Nephron progenitor cell (in vitro differentiated cells): ENCODE measurements around the gene NPB.

Experiments
- DNase-seq: peaks from one replicate; pipeline ENCODE4 v3.0.0; 2021
- H3K27ac Mint-ChIP-seq: 2 replicates; pipeline ENCODE4 v1.8.0; 2021; ENCODE audit warnings: mild to moderate bottlenecking, moderate library complexity, mixed read lengths
- H3K27me3 Mint-ChIP-seq: 2 replicates; pipeline ENCODE4 v1.8.0; 2021; ENCODE audit warnings: mild to moderate bottlenecking, low read depth, mixed read lengths; ENCODE audit not compliant: poor library complexity
- H3K36me3 Mint-ChIP-seq: 2 replicates; pipeline ENCODE4 v1.8.0; 2021; ENCODE audit warnings: low read depth, mixed read lengths
- H3K4me1 Mint-ChIP-seq: 2 replicates; pipeline ENCODE4 v1.8.0; 2021; ENCODE audit warnings: mixed read lengths
- H3K4me3 Mint-ChIP-seq: 2 replicates; pipeline ENCODE4 v1.8.0; 2021; ENCODE audit warnings: mild to moderate bottlenecking, moderate library complexity, mixed read lengths
- H3K9me3 Mint-ChIP-seq: 2 replicates; pipeline ENCODE4 v1.8.0; 2021; ENCODE audit warnings: mild to moderate bottlenecking, moderate library complexity, mixed read lengths
- TF ChIP-seq, protein P1 (sequence below): fragments of 200-600 bp; sonication (generic); IDR thresholded peaks from 2 replicates; pipeline ENCODE4 v1.5.0; 2021; ENCODE audit warnings: antibody characterized with exemption

Gene NPB

DNA sequence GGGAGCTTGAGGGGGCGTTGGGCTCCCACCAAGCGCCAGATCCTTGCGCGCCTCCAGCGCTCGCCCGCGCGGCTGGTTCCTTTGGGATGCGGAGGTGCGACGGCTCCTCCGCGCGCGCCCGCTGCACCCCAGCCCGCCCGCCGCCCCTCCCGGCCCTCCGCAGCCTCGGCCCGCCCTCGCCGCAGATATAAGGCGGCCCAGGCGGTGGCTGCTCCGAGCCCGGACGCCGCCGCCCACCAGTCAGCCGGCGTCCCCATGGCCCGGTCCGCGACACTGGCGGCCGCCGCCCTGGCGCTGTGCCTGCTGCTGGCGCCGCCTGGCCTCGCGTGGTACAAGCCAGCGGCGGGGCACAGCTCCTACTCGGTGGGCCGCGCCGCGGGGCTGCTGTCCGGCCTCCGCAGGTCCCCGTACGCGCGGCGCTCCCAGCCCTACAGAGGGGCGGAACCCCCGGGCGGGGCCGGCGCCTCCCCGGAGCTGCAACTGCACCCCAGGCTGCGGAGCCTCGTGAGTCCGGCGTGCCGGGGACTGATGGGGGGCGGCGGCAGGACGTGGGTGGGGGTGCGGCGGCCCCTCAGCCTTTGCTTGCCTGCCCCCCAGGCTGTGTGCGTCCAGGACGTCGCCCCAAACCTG, at the start of gene NPB:
TSS of gene NPB (plus strand) at position 216 of the 630 bp plus-strand sequence. CDS start at position 256, 40 bp downstream.
- TF ChIP-seq, protein P1, sequence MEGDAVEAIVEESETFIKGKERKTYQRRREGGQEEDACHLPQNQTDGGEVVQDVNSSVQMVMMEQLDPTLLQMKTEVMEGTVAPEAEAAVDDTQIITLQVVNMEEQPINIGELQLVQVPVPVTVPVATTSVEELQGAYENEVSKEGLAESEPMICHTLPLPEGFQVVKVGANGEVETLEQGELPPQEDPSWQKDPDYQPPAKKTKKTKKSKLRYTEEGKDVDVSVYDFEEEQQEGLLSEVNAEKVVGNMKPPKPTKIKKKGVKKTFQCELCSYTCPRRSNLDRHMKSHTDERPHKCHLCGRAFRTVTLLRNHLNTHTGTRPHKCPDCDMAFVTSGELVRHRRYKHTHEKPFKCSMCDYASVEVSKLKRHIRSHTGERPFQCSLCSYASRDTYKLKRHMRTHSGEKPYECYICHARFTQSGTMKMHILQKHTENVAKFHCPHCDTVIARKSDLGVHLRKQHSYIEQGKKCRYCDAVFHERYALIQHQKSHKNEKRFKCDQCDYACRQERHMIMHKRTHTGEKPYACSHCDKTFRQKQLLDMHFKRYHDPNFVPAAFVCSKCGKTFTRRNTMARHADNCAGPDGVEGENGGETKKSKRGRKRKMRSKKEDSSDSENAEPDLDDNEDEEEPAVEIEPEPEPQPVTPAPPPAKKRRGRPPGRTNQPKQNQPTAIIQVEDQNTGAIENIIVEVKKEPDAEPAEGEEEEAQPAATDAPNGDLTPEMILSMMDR = no peak
- Mint-ChIP-seq H3K9me3 (no peaks in the 10 kb centered on the region), H3K27ac (no peak within 1 kb of the TSS), H3K4me1 (peaks cover 8% of the 10 kb centered on the region), H3K36me3 (peaks cover 25% of the 10 kb centered on the region), H3K4me3 (peak within 1 kb of the TSS; percentile 66), H3K27me3 (peaks cover 23% of the 10 kb centered on the region)
- peak; percentile 65 for DNase-seq

DNA sequence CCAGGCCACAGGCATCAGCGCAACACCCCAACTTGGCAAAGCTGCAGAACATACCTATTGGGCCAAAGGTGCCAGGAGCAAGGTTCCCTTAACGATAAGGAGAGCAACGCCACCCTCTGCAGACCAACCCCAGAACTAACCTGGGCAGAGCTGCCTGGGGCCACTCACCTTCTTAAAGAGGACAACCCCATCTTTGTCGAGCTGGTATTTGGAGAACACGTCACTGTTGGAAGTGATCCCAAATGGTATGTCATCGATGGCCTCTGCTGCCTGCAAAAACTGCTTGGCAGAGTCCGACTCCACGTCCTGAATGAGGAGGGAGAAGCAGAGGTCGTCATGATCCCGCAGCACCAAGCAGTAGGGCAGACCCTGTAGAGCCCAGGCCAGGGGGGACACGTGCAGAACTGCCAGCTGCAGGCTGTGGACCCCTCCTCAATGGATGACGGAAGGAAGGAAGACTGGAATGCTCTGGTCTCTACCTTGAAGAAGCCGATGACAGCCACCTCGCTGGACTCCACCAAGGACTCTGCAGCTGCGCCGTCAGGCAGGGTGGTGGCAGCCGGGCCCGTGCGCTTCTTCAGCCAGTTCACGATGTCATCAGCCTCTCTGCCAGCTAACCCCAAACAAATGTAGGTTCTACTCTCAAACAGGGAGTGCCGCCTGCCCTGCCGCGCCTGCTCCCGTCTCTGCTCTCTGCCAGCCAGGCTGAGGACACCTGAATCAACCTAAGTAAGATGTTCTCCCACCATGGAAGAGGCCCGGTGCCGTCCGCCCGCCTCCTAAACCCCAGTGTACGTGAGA, 46.9 kb upstream of the NPB start:
- Mint-ChIP-seq H3K4me1 (peaks cover 25% of the 10 kb centered on the region), H3K36me3 (peaks cover 60% of the 10 kb centered on the region), H3K9me3 (no peaks in the 10 kb centered on the region), H3K4me3 (no peak overlapping the region), H3K27me3 (peaks cover 4% of the 10 kb centered on the region), H3K27ac (no peak overlapping the region)
- TF ChIP-seq, protein P1 = no peak
- no peak for DNase-seq

DNA sequence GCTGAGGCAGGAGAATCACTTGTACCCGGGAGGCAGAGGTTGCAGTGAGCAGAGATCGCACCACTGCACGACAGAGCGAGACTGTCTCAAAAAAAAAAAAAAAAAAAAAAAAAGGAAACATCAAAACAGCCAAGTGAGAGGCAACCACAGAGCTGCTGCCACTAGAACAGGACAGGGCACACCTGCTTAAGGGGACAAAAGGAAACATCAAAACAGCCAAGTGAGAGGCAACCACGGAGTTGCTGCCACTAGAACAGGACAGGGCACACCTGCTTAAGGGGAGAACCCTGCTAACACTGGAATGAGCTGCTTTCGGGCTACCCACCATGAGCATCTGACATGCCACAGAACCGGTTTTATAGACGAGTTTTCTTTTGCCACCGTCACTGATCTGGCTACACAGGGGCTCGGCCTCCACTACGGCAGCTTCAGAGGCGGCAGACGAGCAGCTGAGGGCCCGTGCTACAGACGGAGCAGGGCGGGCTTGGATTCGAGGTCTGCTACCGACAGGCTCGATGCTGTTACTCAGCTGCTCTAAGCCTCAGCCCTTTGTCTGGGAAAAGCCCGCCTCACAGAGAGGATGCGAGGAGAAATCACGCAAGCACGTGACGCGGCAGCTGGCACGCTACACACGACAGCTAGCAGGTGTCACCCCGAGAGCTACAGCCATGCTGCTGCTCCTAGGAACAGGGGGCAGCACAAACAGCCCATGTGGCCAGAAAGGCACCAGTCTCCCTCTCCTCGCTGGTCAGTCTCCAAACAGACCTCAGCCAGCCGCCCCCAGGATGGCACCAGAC, 43.7 kb upstream of the NPB start:
- Mint-ChIP-seq H3K4me3 (peak overlapping the region; percentile 96), H3K4me1 (peaks cover 41% of the 10 kb centered on the region), H3K27ac (no peak overlapping the region), H3K27me3 (peaks cover 4% of the 10 kb centered on the region), H3K36me3 (peaks cover 37% of the 10 kb centered on the region), H3K9me3 (no peaks in the 10 kb centered on the region)
- no peak for DNase-seq
- TF ChIP-seq, protein P1 = no peak

DNA sequence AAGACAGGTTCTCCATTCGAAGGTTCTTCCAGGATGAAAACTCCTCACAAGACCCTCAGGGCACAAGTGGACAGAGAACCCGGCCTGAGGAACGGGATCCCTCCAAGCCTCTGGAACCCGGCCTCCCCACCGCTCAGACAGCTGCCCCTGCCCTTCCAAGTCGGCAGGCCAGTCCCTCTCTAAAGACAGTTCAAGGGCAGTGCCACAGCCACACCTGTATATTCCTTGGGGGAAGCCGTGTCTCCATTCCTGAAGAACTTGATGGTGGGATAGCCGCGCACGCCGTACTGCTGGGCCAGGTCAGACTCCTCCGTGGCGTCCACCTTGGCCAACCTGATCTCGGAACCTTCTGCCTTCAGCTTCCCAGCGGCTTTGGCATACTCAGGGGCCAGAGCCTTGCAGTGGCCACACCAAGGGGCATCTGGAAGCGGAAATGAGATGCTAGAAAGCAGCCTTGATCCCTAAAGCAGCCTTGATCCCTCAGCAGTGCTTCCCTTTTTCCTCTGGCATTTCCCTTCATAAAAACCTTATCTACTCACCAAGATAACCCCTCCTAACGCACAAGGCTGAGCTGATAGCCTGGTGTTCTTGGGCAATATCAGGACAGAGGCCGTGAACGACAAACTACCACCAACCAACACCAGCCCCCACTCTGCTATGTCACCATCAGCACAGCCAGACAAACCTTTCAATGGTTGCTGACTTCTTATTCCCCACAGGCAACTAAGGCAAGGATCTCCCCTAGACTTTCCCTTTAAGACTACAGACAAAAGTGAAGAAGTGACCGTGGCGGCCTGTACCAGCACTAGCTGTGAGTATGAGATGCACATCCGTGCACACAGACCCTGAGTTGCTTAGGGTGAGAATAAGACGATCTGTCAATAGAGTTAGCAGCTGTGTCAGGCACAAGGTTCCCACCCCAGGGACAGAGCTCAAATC, 42.8 kb upstream of the NPB start:
- peak overlapping the region; percentile 96 for H3K4me3 Mint-ChIP-seq
- no peak for DNase-seq
- H3K4me1 Mint-ChIP-seq = peaks cover 45% of the 10 kb centered on the region
- no peaks in the 10 kb centered on the region for H3K9me3 Mint-ChIP-seq
- H3K36me3 Mint-ChIP-seq = peaks cover 33% of the 10 kb centered on the region
- peaks cover 4% of the 10 kb centered on the region for H3K27me3 Mint-ChIP-seq
- TF ChIP-seq, protein P1 = no peak
- H3K27ac Mint-ChIP-seq = peak overlapping the region; percentile 95
